ENCODE data around the gene OR5AS1.
"Not testable (repeated sequence)": the region's sequence is repeated elsewhere in the genome, so short reads cannot be mapped to it uniquely, and the experiment has no call there.

OR5AS1 gene

DNA sequence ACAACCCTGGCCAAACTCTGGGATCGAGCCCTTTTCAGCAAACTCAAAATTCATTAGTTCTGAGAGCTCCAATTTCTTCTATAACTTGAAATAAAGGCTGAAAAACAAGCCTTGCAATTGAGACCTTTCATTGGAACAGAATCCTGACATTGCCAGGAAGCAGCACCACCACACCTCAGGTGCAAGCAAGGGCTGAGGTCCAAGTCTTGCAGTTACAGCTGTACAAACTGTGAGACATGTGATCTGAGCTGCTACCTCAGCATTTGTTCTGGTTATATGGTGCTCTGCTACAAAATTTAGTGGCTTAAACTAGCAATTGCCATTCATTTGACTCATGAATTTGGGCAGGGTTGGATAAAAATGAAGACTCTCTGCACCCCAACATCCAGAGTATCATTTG lies 18.1 kb downstream of the OR5AS1 start:
- H3K4me1 ChIP-seq (ENCODE audit: low read depth, poor library complexity, severe bottlenecking) = no peaks in the 10 kb centered on the region
- H3K4me3 ChIP-seq (IDR thresholded peaks at IDR 0.05; ENCODE audit: insufficient read depth, low read depth, low read length) = no peak overlapping the region
- no peaks in the 10 kb centered on the region for H3K36me3 ChIP-seq (ENCODE audit: insufficient read depth)
- TF ChIP-seq, protein P1, sequence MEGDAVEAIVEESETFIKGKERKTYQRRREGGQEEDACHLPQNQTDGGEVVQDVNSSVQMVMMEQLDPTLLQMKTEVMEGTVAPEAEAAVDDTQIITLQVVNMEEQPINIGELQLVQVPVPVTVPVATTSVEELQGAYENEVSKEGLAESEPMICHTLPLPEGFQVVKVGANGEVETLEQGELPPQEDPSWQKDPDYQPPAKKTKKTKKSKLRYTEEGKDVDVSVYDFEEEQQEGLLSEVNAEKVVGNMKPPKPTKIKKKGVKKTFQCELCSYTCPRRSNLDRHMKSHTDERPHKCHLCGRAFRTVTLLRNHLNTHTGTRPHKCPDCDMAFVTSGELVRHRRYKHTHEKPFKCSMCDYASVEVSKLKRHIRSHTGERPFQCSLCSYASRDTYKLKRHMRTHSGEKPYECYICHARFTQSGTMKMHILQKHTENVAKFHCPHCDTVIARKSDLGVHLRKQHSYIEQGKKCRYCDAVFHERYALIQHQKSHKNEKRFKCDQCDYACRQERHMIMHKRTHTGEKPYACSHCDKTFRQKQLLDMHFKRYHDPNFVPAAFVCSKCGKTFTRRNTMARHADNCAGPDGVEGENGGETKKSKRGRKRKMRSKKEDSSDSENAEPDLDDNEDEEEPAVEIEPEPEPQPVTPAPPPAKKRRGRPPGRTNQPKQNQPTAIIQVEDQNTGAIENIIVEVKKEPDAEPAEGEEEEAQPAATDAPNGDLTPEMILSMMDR (conservative IDR thresholded peaks at IDR 0.05; ENCODE audit: low read depth, low read length) = no peak
- no peak overlapping the region for H3K4me2 ChIP-seq
- H3K27ac ChIP-seq = no peak overlapping the region
- H4K20me1 ChIP-seq (ENCODE audit: insufficient read depth) = no peaks in the 10 kb centered on the region
- no peaks in the 10 kb centered on the region for H3K27me3 ChIP-seq (ENCODE audit: insufficient read depth, low read depth)
- H3K79me2 ChIP-seq (ENCODE audit: insufficient read depth, low read depth) = no peaks in the 10 kb centered on the region
- no peak overlapping the region for H3K9ac ChIP-seq
- no peak overlapping the region for H2AFZ ChIP-seq (ENCODE audit: low read depth)

DNA sequence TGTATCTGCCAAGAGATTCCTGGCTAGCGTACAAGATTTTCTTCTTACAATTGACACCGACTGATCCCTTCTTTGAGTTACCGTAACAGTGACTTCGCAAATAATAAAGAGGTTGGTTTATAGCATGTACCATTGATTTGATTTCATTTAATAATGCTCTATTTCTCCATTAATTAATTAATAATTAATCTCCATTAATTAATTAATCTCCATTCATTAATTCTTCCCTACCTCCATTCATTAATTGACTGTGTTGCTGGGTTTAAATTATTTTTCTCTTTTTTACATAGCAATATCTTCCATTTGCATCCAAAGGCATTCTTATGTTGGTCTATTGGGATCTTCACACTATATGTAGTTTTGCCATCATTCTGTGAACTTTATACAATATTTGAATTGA lies 21.0 kb downstream of the OR5AS1 start:
- Histone ChIP-seq H4K20me1 (ENCODE audit: insufficient read depth) (no peaks in the 10 kb centered on the region), H3K79me2 (ENCODE audit: insufficient read depth, low read depth) (no peaks in the 10 kb centered on the region), H3K36me3 (ENCODE audit: insufficient read depth) (no peaks in the 10 kb centered on the region), H3K27me3 (ENCODE audit: insufficient read depth, low read depth) (no peaks in the 10 kb centered on the region), H3K4me2 (no peak overlapping the region), H3K4me3 (IDR thresholded peaks at IDR 0.05; ENCODE audit: insufficient read depth, low read depth, low read length) (no peak overlapping the region), H3K9ac (no peak overlapping the region), H3K27ac (no peak overlapping the region), H2AFZ (ENCODE audit: low read depth) (no peak overlapping the region), H3K4me1 (ENCODE audit: low read depth, poor library complexity, severe bottlenecking) (no peaks in the 10 kb centered on the region)
- TF ChIP-seq, protein P1 (conservative IDR thresholded peaks at IDR 0.05; ENCODE audit: low read depth, low read length) = no peak

DNA sequence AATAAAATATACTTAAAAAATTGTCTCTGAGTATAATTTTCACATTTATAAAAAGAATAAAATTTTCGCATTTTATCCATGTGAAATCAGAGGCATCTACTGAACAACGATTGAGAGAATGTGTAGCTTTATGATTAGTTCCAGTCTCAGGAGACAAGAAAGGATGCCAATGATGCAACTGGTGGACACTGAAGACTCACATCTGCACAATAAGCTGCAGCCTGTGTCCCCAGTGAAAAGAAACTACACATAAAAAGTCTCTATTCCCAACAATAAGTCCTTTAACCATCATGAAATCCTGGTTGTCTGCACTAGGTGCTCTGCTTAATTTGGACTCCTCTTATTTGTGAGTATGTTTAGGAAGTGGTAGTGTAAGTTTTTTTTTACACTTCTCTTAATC lies 22.0 kb downstream of the OR5AS1 start:
- Histone ChIP-seq H2AFZ (ENCODE audit: low read depth) (no peak overlapping the region; the same call in 1 of the 2 replicates), H3K9ac (no peak overlapping the region)
- TF ChIP-seq, protein P1 (conservative IDR thresholded peaks at IDR 0.05; ENCODE audit: low read depth, low read length) = no peak

DNA sequence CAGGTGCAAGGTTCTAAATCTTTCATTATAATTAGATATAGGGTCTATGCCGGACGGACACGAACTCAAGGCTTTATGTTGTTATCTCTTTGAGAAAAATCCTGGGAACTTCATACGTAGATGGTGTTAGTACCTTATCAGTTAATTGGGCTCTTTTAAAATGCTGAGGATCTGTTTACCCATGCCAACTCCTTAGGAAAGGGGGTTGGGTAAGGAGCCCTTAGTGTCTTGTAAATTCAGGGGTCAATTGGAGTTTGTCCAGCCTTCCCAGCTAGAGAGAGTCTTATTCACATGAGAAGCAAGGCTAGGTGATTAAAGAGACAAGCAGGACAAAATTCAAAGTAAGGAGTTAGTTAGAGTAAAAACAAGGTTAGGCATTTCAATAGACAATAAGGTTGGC lies 28.9 kb downstream of the OR5AS1 start:
- not testable (repeated sequence) for H2AFZ ChIP-seq (ENCODE audit: low read depth); H3K36me3 ChIP-seq (ENCODE audit: insufficient read depth); H3K27ac ChIP-seq; H4K20me1 ChIP-seq (ENCODE audit: insufficient read depth); H3K4me3 ChIP-seq (IDR thresholded peaks at IDR 0.05; ENCODE audit: insufficient read depth, low read depth, low read length); H3K4me1 ChIP-seq (ENCODE audit: low read depth, poor library complexity, severe bottlenecking); H3K79me2 ChIP-seq (ENCODE audit: insufficient read depth, low read depth); H3K9ac ChIP-seq; H3K27me3 ChIP-seq (ENCODE audit: insufficient read depth, low read depth); H3K4me2 ChIP-seq

More for the DNA sequence above, 22.0 kb downstream of the OR5AS1 start:
- Histone ChIP-seq H3K79me2 (ENCODE audit: insufficient read depth, low read depth) (no peaks in the 10 kb centered on the region), H3K36me3 (ENCODE audit: insufficient read depth) (no peaks in the 10 kb centered on the region), H3K4me1 (ENCODE audit: low read depth, poor library complexity, severe bottlenecking) (no peaks in the 10 kb centered on the region), H4K20me1 (ENCODE audit: insufficient read depth) (no peaks in the 10 kb centered on the region), H3K27ac (no peak overlapping the region), H3K27me3 (ENCODE audit: insufficient read depth, low read depth) (no peaks in the 10 kb centered on the region), H3K4me3 (IDR thresholded peaks at IDR 0.05; ENCODE audit: insufficient read depth, low read depth, low read length) (no peak overlapping the region), H3K4me2 (no peak overlapping the region)

DNA sequence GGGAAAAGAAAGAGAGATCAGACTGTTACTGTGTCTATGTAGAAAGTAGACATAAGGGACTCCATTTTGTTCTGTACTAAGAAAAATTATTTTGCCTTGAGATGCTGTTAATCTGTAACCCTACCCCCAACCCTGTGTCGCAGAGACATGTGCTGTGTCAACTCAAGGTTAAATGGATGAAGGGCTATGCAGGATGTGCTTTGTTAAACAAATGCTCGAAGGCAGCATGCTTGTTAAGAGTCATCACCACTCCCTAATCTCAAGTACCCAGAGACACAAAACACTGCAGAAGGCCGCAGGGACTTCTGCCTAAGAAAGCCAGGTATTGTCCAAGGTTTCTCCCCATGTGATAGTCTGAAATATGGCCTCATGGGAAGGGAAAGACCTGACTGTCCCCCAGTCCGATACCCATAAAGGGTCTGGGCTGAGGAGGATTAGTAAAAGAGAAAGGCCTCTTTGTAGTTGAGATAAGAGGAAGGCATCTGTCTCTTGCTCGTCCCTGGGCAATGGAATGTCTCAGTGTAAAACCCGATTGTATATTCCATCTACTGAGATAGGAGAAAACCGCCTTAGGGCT lies 30.3 kb downstream of the OR5AS1 start:
- not testable (repeated sequence) for H3K27me3 ChIP-seq (ENCODE audit: insufficient read depth, low read depth); H3K4me3 ChIP-seq (IDR thresholded peaks at IDR 0.05; ENCODE audit: insufficient read depth, low read depth, low read length); H3K36me3 ChIP-seq (ENCODE audit: insufficient read depth); H3K4me1 ChIP-seq (ENCODE audit: low read depth, poor library complexity, severe bottlenecking); H3K27ac ChIP-seq; H3K9ac ChIP-seq; H3K79me2 ChIP-seq (ENCODE audit: insufficient read depth, low read depth); H3K4me2 ChIP-seq; H4K20me1 ChIP-seq (ENCODE audit: insufficient read depth); H2AFZ ChIP-seq (ENCODE audit: low read depth)

DNA sequence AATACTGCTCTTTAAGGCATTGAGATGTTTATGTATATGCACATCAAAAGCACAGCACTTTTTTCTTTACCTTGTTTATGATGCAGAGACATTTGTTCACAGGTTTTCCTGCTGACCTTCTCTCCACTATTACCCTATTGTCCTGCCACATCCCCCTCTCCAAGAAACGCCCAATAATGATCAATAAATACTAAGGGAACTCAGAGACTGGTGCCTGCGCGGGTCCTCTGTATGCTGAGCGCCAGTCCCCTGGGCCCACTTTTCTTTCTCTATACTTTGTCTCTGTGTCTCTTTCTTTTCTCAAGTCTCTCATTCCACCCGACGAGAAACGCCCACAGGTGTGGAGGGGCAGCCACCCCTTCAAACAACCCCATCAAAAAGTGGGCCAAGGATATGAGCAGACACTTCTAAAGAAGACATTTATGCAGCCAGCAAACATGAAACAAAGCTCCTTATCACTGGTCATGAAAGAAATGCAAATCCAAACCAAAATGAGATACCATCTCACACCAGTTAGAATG lies 30.9 kb downstream of the OR5AS1 start:
- H3K4me2 ChIP-seq; H3K36me3 ChIP-seq (ENCODE audit: insufficient read depth); H4K20me1 ChIP-seq (ENCODE audit: insufficient read depth); H2AFZ ChIP-seq (ENCODE audit: low read depth); H3K4me1 ChIP-seq (ENCODE audit: low read depth, poor library complexity, severe bottlenecking); H3K79me2 ChIP-seq (ENCODE audit: insufficient read depth, low read depth); H3K27me3 ChIP-seq (ENCODE audit: insufficient read depth, low read depth); H3K4me3 ChIP-seq (IDR thresholded peaks at IDR 0.05; ENCODE audit: insufficient read depth, low read depth, low read length); H3K27ac ChIP-seq; H3K9ac ChIP-seq: not testable (repeated sequence)

Data from KMS-11 (cell line).